ENCODE results near the gene SBF2. TPM values are rescaled to one million over a fixed set of nuclear protein-coding genes. Genes with fewer than 3 reads are reported as not detected.
"Not testable (repeated sequence)": the region's sequence is repeated elsewhere in the genome, so short reads cannot be mapped to it uniquely, and the experiment has no call there.

SBF2 gene
- total and polyA plus RNA-seq, 2 donors (not counting 1 experiment from before 2014, with no cell fraction given) = 5.6 to 17.7 TPM

- Mint-ChIP-seq H3K9me3 (ENCODE audit: insufficient read depth) (peaks cover 4% of the 10 kb centered on the region), H3K4me1 (peaks cover 12% of the 10 kb centered on the region), H3K27ac (no peak overlapping the region), H3K4me3 (no peak overlapping the region), H3K27me3 (peaks cover 3% of the 10 kb centered on the region)
- H3K36me3 ChIP-seq (replicated peaks in 1 of 2; ENCODE audit: control extremely low read depth in 1 of 2, control insufficient read depth in 1 of 2, extremely low read depth in 1 of 2, insufficient read depth in 2 of 2, low read length in 1 of 2) = no peaks in the 10 kb centered on the region
- no peak overlapping the region for H3K4me2 ChIP-seq (replicated peaks; ENCODE audit: low read depth, low read length, poor library complexity, severe bottlenecking)
- H3K9ac ChIP-seq (ENCODE audit: low read length) = no peak overlapping the region
- no peak overlapping the region for H3K4me3 ChIP-seq (ENCODE audit: control extremely low read depth in 1 of 5, extremely low read depth in 1 of 5, insufficient read depth in 1 of 5, low read depth in 2 of 5, low read length in 4 of 5)
- intact Hi-C loops (cut with micrococcal nuclease) = no loop called here
- peaks cover 0 to 4% (median 2%) of the 10 kb centered on the region in 3 donors for H3K9me3 ChIP-seq (ENCODE audit: control extremely low read depth in 1 of 3, control insufficient read depth in 2 of 3, insufficient read depth in 1 of 3, low read length in 2 of 3)
- no CpG with 5 or more reads among the region's 2 CpGs for WGBS (ENCODE audit: insufficient coverage)
- no peaks in the 10 kb centered on the region for H4K20me1 ChIP-seq (ENCODE audit: control insufficient read depth, insufficient read depth, low read length, poor library complexity, severe bottlenecking)
- CTCF ChIA-PET = no interaction called here
- TF ChIP-seq EZH2 (IDR thresholded peaks at IDR 0.05; ENCODE audit: borderline replicate concordance, insufficient read depth, low read depth, low read length, poor library complexity, severe bottlenecking) = no peak
- TF ChIP-seq, protein P1, sequence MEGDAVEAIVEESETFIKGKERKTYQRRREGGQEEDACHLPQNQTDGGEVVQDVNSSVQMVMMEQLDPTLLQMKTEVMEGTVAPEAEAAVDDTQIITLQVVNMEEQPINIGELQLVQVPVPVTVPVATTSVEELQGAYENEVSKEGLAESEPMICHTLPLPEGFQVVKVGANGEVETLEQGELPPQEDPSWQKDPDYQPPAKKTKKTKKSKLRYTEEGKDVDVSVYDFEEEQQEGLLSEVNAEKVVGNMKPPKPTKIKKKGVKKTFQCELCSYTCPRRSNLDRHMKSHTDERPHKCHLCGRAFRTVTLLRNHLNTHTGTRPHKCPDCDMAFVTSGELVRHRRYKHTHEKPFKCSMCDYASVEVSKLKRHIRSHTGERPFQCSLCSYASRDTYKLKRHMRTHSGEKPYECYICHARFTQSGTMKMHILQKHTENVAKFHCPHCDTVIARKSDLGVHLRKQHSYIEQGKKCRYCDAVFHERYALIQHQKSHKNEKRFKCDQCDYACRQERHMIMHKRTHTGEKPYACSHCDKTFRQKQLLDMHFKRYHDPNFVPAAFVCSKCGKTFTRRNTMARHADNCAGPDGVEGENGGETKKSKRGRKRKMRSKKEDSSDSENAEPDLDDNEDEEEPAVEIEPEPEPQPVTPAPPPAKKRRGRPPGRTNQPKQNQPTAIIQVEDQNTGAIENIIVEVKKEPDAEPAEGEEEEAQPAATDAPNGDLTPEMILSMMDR (IDR thresholded peaks at IDR 0.05) = no peak
- H3K27me3 ChIP-seq (replicated peaks in 1 of 4; ENCODE audit: control extremely low read depth in 1 of 4, control insufficient read depth in 3 of 4, insufficient read depth in 4 of 4, low read length in 3 of 4) = no peaks in the 10 kb centered on the region
- peaks cover 0 to 3% of the 10 kb centered on the region in 2 donors for H3K4me1 ChIP-seq (ENCODE audit: control insufficient read depth in 2 of 2, insufficient read depth in 2 of 2, low read length in 2 of 2)
- POLR2A ChIA-PET = no interaction called here
- no peak overlapping the region for H3K27ac ChIP-seq (ENCODE audit: low read length in 2 of 2)
- ATAC-seq (ENCODE audit: low read depth) (no peak), DNase-seq (no peak)
- H3K79me2 ChIP-seq (ENCODE audit: control insufficient read depth, insufficient read depth, low read length) = no peaks in the 10 kb centered on the region
- H2AFZ ChIP-seq (ENCODE audit: insufficient read depth, low read depth, low read length, poor library complexity, severe bottlenecking) = no peak overlapping the region
Measured at GRCh38 chr11:10038521-10039302, 255.3 kb downstream of the SBF2 start.

DNA sequence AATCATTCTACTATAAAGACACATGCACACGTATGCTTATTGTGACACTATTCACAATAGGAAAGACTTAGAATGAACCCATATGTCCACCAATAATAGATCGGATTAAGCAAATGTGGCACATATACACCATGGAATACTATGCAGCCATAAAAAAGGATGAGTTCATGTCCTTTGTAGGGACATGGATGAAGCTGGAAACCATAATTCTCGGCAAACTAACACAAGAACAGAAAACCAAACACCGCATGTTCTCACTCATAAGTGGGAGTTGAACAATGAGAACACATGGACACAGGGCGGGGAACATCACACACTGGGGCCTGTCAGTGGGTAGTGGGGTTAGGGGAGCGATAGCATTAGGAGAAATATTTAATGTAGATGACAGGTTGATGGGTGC is 258.1 kb downstream of the SBF2 start:
- H4K20me1 ChIP-seq (ENCODE audit: control insufficient read depth, insufficient read depth, low read length, poor library complexity, severe bottlenecking); H3K79me2 ChIP-seq (ENCODE audit: control insufficient read depth, insufficient read depth, low read length); intact Hi-C loops (cut with micrococcal nuclease); H3K27ac ChIP-seq (ENCODE audit: low read length in 2 of 2); H3K9me3 Mint-ChIP-seq (ENCODE audit: insufficient read depth); H3K4me3 ChIP-seq (ENCODE audit: control extremely low read depth in 1 of 5, extremely low read depth in 1 of 5, insufficient read depth in 1 of 5, low read depth in 2 of 5, low read length in 4 of 5); H3K4me2 ChIP-seq (replicated peaks; ENCODE audit: low read depth, low read length, poor library complexity, severe bottlenecking); H3K27me3 ChIP-seq (replicated peaks in 1 of 4; ENCODE audit: control extremely low read depth in 1 of 4, control insufficient read depth in 3 of 4, insufficient read depth in 4 of 4, low read length in 3 of 4); H3K4me3 Mint-ChIP-seq; H3K4me1 ChIP-seq (ENCODE audit: control insufficient read depth in 2 of 2, insufficient read depth in 2 of 2, low read length in 2 of 2); H3K27me3 Mint-ChIP-seq; ATAC-seq (ENCODE audit: low read depth); DNase-seq; H3K9ac ChIP-seq (ENCODE audit: low read length); POLR2A ChIA-PET; H2AFZ ChIP-seq (ENCODE audit: insufficient read depth, low read depth, low read length, poor library complexity, severe bottlenecking); CTCF ChIA-PET; H3K36me3 ChIP-seq (replicated peaks in 1 of 2; ENCODE audit: control extremely low read depth in 1 of 2, control insufficient read depth in 1 of 2, extremely low read depth in 1 of 2, insufficient read depth in 2 of 2, low read length in 1 of 2); H3K27ac Mint-ChIP-seq; H3K9me3 ChIP-seq (ENCODE audit: control extremely low read depth in 1 of 3, control insufficient read depth in 2 of 3, insufficient read depth in 1 of 3, low read length in 2 of 3); H3K4me1 Mint-ChIP-seq: not testable (repeated sequence)
- no CpG with 5 or more reads among the region's 6 CpGs for WGBS (ENCODE audit: insufficient coverage)

All from B cell (primary cell).